Right atrium auricular region (tissue), 2 donors: ENCODE measurements around the gene KHK. TPM values are rescaled to one million over a fixed set of nuclear protein-coding genes. Genes with fewer than 3 reads are reported as not detected.
A peak's percentile ranks its signal among the peaks of the same experiment; 100 is the strongest.

ENCODE experiments used
- DNase-seq: peaks from one replicate; pipeline ENCODE4 v3.0.0-alpha.2; 2019; ENCODE audit warnings: low spot score
- H3K27ac ChIP-seq, 2 donors: fragments of 200-600 bp; sonication (generic); 1 replicate in 1 of 2; 2 replicates in 1 of 2; pipeline ENCODE4 v1.5.1; 2016 to 2019
- H3K27me3 ChIP-seq, 2 donors: fragments of 200-600 bp; sonication (generic); one replicate each; pipeline versions ENCODE4 v1.5.1 to v1.6.0; 2017 to 2019
- H3K36me3 ChIP-seq: fragments of 200-600 bp; sonication (generic); one replicate; pipeline ENCODE4 v1.5.1; 2016
- H3K4me1 ChIP-seq, 2 donors: fragments of 200-600 bp; sonication (generic); one replicate each; pipeline versions ENCODE4 v1.5.1 to v1.6.0; 2017 to 2019
- H3K4me3 ChIP-seq, 2 donors: fragments of 200-600 bp; sonication (generic); 1 replicate in 1 of 2; 2 replicates in 1 of 2; pipeline ENCODE4 v1.5.1; 2017 to 2019; ENCODE audit warnings: mild to moderate bottlenecking in 1 of 2, moderate library complexity in 1 of 2
- H3K9me3 ChIP-seq, 2 donors: fragments of 200-600 bp; sonication (generic); one replicate each; pipeline ENCODE4 v1.5.1; 2019
- CTCF ChIP-seq, 2 donors: fragments of 200-600 bp; sonication (generic); IDR thresholded peaks; one replicate each; pipeline ENCODE4 v1.5.1; 2019; ENCODE audit warnings: antibody characterized with exemption in 2 of 2
- total RNA-seq, 2 donors: library from RNA; depleted of rRNA; stranded (reverse); fragments of >200 nt; gene quantifications; one replicate each; pipeline ENCODE4 v1.1.0, GENCODE V29; 2016

The KHK gene
- total RNA-seq, 2 donors from 2014 or later: 0.82 to 1.7 TPM

GRCh38 chr2:27095745-27096651 lies 9.4 kb downstream of the KHK start:
- peak overlapping the region in 1 of 2 donors; percentile 5 for H3K27ac ChIP-seq
- no peaks in the 10 kb centered on the region for H3K9me3 ChIP-seq
- peak; percentile 69 for DNase-seq
- no peak for TF ChIP-seq CTCF (IDR thresholded peaks at IDR 0.05)
- no peaks in the 10 kb centered on the region for H3K27me3 ChIP-seq
- H3K4me1 ChIP-seq: peaks cover 0 to 15% of the 10 kb centered on the region in 2 donors
- H3K4me3 ChIP-seq: peak overlapping the region; percentile 29 to 43
- H3K36me3 ChIP-seq: no peaks in the 10 kb centered on the region

- Histone ChIP-seq H3K27ac (peak overlapping the region in 1 of 2 donors; percentile 5), H3K9me3 (no peaks in the 10 kb centered on the region), H3K4me3 (no peak overlapping the region), H3K36me3 (no peaks in the 10 kb centered on the region), H3K4me1 (peaks cover 0 to 15% of the 10 kb centered on the region in 2 donors), H3K27me3 (no peaks in the 10 kb centered on the region)
- no peak for DNase-seq
- TF ChIP-seq CTCF (IDR thresholded peaks at IDR 0.05): no peak
These were observed 10.3 kb downstream of the KHK start for GRCh38 chr2:27096748-27097297.

- H3K27me3 ChIP-seq: no peaks in the 10 kb centered on the region
- no peaks in the 10 kb centered on the region for H3K36me3 ChIP-seq
- H3K4me3 ChIP-seq: no peak overlapping the region
- no peak for DNase-seq
- H3K9me3 ChIP-seq: no peaks in the 10 kb centered on the region
- H3K4me1 ChIP-seq: peaks cover 0 to 15% of the 10 kb centered on the region in 2 donors
- no peak for TF ChIP-seq CTCF (IDR thresholded peaks at IDR 0.05)
- no peak overlapping the region for H3K27ac ChIP-seq
These were observed 10.8 kb downstream of the KHK start for GRCh38 chr2:27097341-27097740.

- H3K4me1 ChIP-seq: peaks cover 0 to 15% of the 10 kb centered on the region in 2 donors
- H3K9me3 ChIP-seq: no peaks in the 10 kb centered on the region
- no peaks in the 10 kb centered on the region for H3K27me3 ChIP-seq
- no peak overlapping the region for H3K27ac ChIP-seq
- TF ChIP-seq CTCF (IDR thresholded peaks at IDR 0.05): no peak
- H3K4me3 ChIP-seq: no peak overlapping the region
- no peak for DNase-seq
- no peaks in the 10 kb centered on the region for H3K36me3 ChIP-seq
These were observed 12.9 kb downstream of the KHK start for GRCh38 chr2:27099334-27099955.

- H3K27me3 ChIP-seq: no peaks in the 10 kb centered on the region
- no peak for DNase-seq
- no peaks in the 10 kb centered on the region for H3K36me3 ChIP-seq
- no peak for TF ChIP-seq CTCF (IDR thresholded peaks at IDR 0.05)
- H3K27ac ChIP-seq: no peak overlapping the region
- H3K4me3 ChIP-seq: no peak overlapping the region
- no peaks in the 10 kb centered on the region for H3K9me3 ChIP-seq
- peaks cover 0 to 15% of the 10 kb centered on the region in 2 donors for H3K4me1 ChIP-seq
These were observed 13.5 kb downstream of the KHK start for GRCh38 chr2:27100036-27100435.
